GM19438 (cell line): ENCODE measurements around the gene PLPPR1.

Experiments
- ATAC-seq: cut with Tn5 transposase; IDR thresholded peaks from one replicate; pipeline ENCODE4 v1.9.1; 2021; ENCODE audit warnings: low read depth; ENCODE audit not compliant: unreplicated experiment

Gene PLPPR1

GRCh38 chr9:101332362-101332761 lies 303.8 kb downstream of the PLPPR1 start:
- ATAC-seq, result no peak

GRCh38 chr9:101333490-101333889 lies 305.0 kb downstream of the PLPPR1 start:
- ATAC-seq, result no peak

GRCh38 chr9:101333926-101334702 lies 305.6 kb downstream of the PLPPR1 start:
- ATAC-seq, result no peak

- no peak for ATAC-seq
Measured at GRCh38 chr9:101336091-101336490, 307.6 kb downstream of the PLPPR1 start.

- no peak for ATAC-seq
Measured at GRCh38 chr9:101337237-101337636, 308.7 kb downstream of the PLPPR1 start.

GRCh38 chr9:101341958-101342357 lies 313.4 kb downstream of the PLPPR1 start:
- no peak for ATAC-seq

- no peak for ATAC-seq
Measured at GRCh38 chr9:101342595-101342994, 314.1 kb downstream of the PLPPR1 start.

- ATAC-seq, result no peak
Measured at GRCh38 chr9:101350285-101350684, 321.8 kb downstream of the PLPPR1 start.

- no peak for ATAC-seq
Measured at GRCh38 chr9:101352892-101353463, 324.5 kb downstream of the PLPPR1 start.

- no peak for ATAC-seq
Measured at GRCh38 chr9:101353683-101354082, 325.2 kb downstream of the PLPPR1 start.

- ATAC-seq, result no peak
Measured at GRCh38 chr9:101354143-101354764, 325.7 kb downstream of the PLPPR1 start.

- no peak for ATAC-seq
Measured at GRCh38 chr9:101354765-101355708, 326.5 kb downstream of the PLPPR1 start.

- no peak for ATAC-seq
Measured at GRCh38 chr9:101356619-101357018, 328.1 kb downstream of the PLPPR1 start.

GRCh38 chr9:101359679-101360078 lies 331.2 kb downstream of the PLPPR1 start:
- no peak for ATAC-seq

GRCh38 chr9:101360647-101361046 lies 332.1 kb downstream of the PLPPR1 start:
- ATAC-seq, result no peak

- ATAC-seq, result no peak
Measured at GRCh38 chr9:101362450-101362849, 333.9 kb downstream of the PLPPR1 start.

- ATAC-seq, result no peak
Measured at GRCh38 chr9:101365181-101365580, 336.7 kb downstream of the PLPPR1 start.

GRCh38 chr9:101366038-101366756 lies 337.7 kb downstream of the PLPPR1 start:
- no peak for ATAC-seq

GRCh38 chr9:101367323-101367722 lies 338.8 kb downstream of the PLPPR1 start:
- no peak for ATAC-seq

- no peak for ATAC-seq
Measured at GRCh38 chr9:101369286-101369685, 340.8 kb downstream of the PLPPR1 start.
